ENCODE measurements around the gene FCMR. TPM values are rescaled to one million over a fixed set of nuclear protein-coding genes. Genes with fewer than 3 reads are reported as not detected.

The FCMR gene
- total and polyA plus RNA-seq, 2 experiments from 2014 or later = not detected

- Histone ChIP-seq H3K9me3 (ENCODE audit: low read depth) (no peaks in the 10 kb centered on the region), H3K27ac (no peak overlapping the region), H3K4me1 (ENCODE audit: low read depth) (no peaks in the 10 kb centered on the region), H3K27me3 (peaks cover 61% of the 10 kb centered on the region), H3K4me3 (no peak overlapping the region), H3K36me3 (no peaks in the 10 kb centered on the region)
- no peak for TF ChIP-seq CTCF (IDR thresholded peaks at IDR 0.05; ENCODE audit: low read depth, low read length)
- DNase-seq (ENCODE audit: low read depth in 1 of 2, low spot score in 1 of 2) = no peak
Observed at GRCh38 chr1:206863266-206863665, 58.5 kb downstream of the FCMR start.

GRCh38 chr1:206860165-206860564, 61.6 kb downstream of the FCMR start:
- no peak for TF ChIP-seq CTCF (IDR thresholded peaks at IDR 0.05; ENCODE audit: low read depth, low read length)
- Histone ChIP-seq H3K27me3 (peaks cover 39% of the 10 kb centered on the region), H3K4me1 (ENCODE audit: low read depth) (no peaks in the 10 kb centered on the region), H3K4me3 (no peak overlapping the region), H3K9me3 (ENCODE audit: low read depth) (no peaks in the 10 kb centered on the region), H3K27ac (no peak overlapping the region), H3K36me3 (no peaks in the 10 kb centered on the region)
- no peak for DNase-seq (ENCODE audit: low read depth in 1 of 2, low spot score in 1 of 2)

- TF ChIP-seq CTCF (IDR thresholded peaks at IDR 0.05; ENCODE audit: low read depth, low read length) = no peak
- H3K27me3 ChIP-seq = peaks cover 39% of the 10 kb centered on the region
- peak in 1 of 2 donors; percentile 42 for DNase-seq (ENCODE audit: low read depth in 1 of 2, low spot score in 1 of 2)
Observed at GRCh38 chr1:206859082-206859521, 62.6 kb downstream of the FCMR start.

GRCh38 chr1:206856674-206857464, 64.9 kb downstream of the FCMR start:
- TF ChIP-seq CTCF (IDR thresholded peaks at IDR 0.05; ENCODE audit: low read depth, low read length) = peak; percentile 22
- Histone ChIP-seq H3K9me3 (ENCODE audit: low read depth) (no peaks in the 10 kb centered on the region), H3K4me3 (no peak overlapping the region), H3K4me1 (ENCODE audit: low read depth) (no peaks in the 10 kb centered on the region), H3K27ac (no peak overlapping the region), H3K27me3 (peaks cover 25% of the 10 kb centered on the region), H3K36me3 (no peaks in the 10 kb centered on the region)
- DNase-seq (ENCODE audit: low read depth in 1 of 2, low spot score in 1 of 2) = no peak

More at GRCh38 chr1:206859082-206859521, 62.6 kb downstream of the FCMR start:
- H3K27ac ChIP-seq = no peak overlapping the region
- H3K4me1 ChIP-seq (ENCODE audit: low read depth) = no peaks in the 10 kb centered on the region
- H3K36me3 ChIP-seq = no peaks in the 10 kb centered on the region
- H3K4me3 ChIP-seq = no peak overlapping the region
- H3K9me3 ChIP-seq (ENCODE audit: low read depth) = no peaks in the 10 kb centered on the region

- Histone ChIP-seq H3K4me1 (ENCODE audit: low read depth) (no peaks in the 10 kb centered on the region), H3K27me3 (peaks cover 18% of the 10 kb centered on the region), H3K9me3 (ENCODE audit: low read depth) (no peaks in the 10 kb centered on the region), H3K36me3 (no peaks in the 10 kb centered on the region), H3K27ac (no peak overlapping the region), H3K4me3 (no peak overlapping the region)
- no peak for TF ChIP-seq CTCF (IDR thresholded peaks at IDR 0.05; ENCODE audit: low read depth, low read length)
- DNase-seq (ENCODE audit: low read depth in 1 of 2, low spot score in 1 of 2) = no peak
Observed at GRCh38 chr1:206855859-206856258, 65.9 kb downstream of the FCMR start.

Data from cardiac muscle cell (in vitro differentiated cells and primary cell).